ENCODE measurements around the gene PRKACB.
"Not testable (repeated sequence)": the region's sequence is repeated elsewhere in the genome, so short reads cannot be mapped to it uniquely, and the experiment has no call there.

Gene PRKACB

GRCh38 chr1:84217239-84217638 lies 73.2 kb downstream of the PRKACB start:
- no peak for DNase-seq (ENCODE audit: low read depth, low spot score)

DNA sequence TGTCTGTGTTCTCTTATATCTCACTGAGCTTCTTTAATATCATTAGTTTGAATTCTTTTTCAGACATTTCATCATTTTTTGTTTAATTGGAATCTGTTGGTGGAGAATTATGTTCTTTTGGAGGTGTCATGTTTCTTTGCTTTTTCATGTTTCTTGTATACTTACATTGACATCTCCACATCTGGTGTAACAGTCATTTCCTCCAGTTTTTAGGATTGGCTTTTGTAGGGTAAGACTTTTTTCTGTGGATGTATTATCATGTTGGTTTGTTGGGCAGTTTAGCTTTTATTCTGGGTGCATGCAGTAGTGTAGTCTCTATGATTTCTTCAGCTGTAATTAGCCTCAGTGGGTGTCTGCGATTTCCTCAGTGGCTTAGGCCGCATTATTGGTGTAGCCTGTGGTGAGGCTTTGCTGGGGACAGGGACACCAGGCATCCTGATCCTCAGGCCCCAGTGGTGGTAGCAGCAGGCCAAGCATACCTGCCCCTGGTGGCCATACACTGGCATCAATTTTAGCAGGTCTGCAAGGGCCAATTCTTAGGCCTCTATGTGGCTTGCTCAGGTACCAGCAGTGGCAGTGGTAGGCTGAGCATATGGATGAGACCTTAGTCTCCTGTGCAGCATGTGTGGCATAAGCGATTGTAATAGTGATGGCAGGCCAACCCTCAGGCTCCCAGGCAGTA lies 79.8 kb downstream of the PRKACB start:
- DNase-seq (ENCODE audit: low read depth, low spot score) = no peak

DNA sequence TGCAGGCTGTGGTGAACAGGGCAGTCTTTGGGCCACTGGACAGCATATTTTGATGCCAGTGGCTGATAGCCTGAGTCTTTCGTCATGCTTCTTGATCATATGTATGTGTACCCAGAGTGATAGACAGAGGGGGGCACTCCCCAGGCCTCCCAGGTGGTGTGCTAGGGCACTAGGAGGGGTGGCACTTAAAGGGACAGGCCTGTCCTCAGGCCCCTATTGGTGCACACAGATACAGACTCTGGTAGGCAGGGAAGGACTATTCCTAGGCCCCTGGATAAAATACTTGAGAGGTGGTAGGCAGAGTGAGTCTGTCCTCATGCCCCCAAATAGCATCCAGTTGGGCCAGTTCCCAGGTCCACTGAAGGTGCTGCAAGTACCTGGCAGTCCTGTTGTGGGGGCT lies 80.8 kb downstream of the PRKACB start:
- no peak for DNase-seq (ENCODE audit: low read depth, low spot score)

DNA sequence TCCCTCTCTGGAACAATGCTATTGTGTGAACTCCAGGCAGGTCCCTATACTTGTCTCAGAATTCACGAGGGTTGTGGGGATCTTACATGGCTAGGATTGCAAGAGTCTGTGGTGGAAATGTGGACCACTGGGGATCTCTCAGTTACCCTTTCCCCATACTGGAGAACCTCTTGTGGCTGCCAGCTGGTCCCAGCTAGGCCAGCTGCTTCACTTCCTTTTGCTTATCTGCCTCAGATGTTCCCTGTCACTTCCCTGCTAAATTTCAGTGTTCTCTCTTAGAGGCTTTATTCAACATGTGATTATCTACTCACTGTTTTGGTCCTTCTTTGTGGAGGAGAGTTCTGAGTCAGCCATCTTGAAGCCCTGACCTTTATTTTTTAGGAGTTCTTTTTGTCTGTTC lies 81.6 kb downstream of the PRKACB start:
- DNase-seq (ENCODE audit: low read depth, low spot score) = no peak

GRCh38 chr1:84232676-84233075 lies 88.6 kb downstream of the PRKACB start:
- not testable (repeated sequence) for DNase-seq (ENCODE audit: low read depth, low spot score)

DNA sequence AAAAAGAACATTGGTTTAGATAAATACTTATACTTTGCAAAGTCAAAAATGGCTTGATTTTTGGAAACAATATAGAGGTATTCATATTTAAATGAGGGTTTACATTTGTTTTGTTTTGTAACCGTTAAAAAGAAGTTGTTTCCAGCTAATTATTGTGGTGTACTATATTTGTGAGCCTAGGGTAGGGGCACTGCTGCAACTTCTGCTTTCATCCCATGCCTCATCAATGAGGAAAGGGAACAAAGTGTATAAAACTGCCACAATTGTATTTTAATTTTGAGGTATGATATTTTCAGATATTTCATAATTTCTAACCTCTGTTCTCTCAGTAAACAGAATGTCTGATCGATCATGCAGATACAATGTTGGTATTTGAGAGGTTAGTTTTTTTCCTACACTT lies 92.2 kb downstream of the PRKACB start:
- no peak for DNase-seq (ENCODE audit: low read depth, low spot score)

DNA sequence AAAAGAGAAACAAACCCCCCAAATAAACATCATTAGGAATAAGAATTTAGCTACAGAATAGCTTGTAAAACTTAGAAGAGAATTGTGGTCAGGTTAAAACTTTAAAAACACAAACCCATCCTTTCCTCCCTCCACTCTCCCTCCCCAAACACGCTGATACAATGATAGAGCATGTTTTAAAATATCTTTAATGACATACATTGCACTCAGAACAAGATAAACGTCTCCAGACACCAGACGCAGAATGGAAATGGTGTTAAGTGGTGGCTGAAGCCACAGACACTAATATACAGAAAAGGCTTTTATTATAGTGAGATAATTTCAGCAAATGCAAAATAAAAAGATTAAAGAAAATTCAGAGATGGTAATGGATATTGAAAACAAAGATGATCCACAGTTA lies 98.6 kb downstream of the PRKACB start:
- no peak for DNase-seq (ENCODE audit: low read depth, low spot score)

DNA sequence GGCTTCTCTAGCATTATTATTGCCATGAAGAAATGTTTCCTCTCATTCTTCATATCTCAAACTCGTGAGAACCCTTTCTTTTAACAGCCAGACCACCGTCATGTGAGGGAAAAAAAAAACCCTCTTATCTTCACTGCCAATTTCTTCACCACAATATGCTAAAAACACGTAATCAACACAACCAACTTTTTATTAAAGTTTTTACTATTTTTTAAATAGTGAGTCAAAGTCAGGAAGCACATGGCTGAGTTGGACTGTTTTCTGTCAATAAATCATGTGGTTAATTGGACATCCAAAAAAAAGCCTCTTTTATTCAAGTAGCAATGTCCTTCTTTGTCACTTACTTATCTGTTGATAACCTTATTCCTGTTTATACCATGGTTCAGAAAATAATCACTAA lies 101.5 kb downstream of the PRKACB start:
- DNase-seq (ENCODE audit: low read depth, low spot score) = no peak

- no peak for DNase-seq (ENCODE audit: low read depth, low spot score)
Observed at GRCh38 chr1:84246213-84246612, 102.1 kb downstream of the PRKACB start.

DNA sequence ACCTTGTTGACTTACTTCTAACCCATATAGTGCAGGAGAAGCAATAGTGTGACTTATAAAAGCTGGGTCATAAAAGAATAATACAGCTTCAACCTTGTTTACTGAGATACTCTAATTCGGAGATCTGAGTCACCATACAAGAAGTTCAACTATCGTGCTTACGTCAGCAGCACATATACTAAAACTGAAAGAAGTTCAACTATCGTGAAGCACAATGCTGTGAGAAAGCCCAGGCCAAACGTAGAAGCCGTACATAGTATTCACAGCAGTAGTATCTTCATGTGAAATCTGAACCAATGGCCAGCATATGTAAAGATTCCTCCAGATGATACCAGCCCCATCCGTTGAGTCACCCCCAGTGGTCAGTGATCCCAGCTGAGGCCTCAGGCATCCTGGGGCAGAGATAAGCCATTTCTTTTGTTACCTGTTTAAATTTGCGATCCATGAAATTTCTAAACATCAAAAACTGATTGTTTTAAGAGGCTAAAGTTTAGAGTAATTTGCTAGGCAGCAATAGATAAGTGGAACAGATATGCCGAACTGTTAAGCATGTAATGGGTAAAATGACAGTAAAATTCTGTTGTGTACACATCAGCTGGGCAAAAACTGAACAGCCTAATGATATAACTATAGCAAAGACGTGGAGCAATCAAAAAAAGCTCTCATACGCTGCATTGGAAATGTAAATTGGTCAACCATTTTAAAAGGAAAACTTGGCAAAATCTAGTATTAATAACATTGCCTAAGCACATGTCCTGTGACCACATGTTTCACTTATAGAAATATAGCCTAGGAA lies 103.6 kb downstream of the PRKACB start:
- DNase-seq (ENCODE audit: low read depth, low spot score) = peak; percentile 62

- DNase-seq (ENCODE audit: low read depth, low spot score) = no peak
Observed at GRCh38 chr1:84250668-84251067, 106.6 kb downstream of the PRKACB start.

GRCh38 chr1:84253036-84253435 lies 109.0 kb downstream of the PRKACB start:
- DNase-seq (ENCODE audit: low read depth, low spot score) = no peak

GRCh38 chr1:84253891-84254290 lies 109.8 kb downstream of the PRKACB start:
- DNase-seq (ENCODE audit: low read depth, low spot score) = peak; percentile 54

- DNase-seq (ENCODE audit: low read depth, low spot score) = no peak
Observed at GRCh38 chr1:84254703-84255238, 110.7 kb downstream of the PRKACB start.

- no peak for DNase-seq (ENCODE audit: low read depth, low spot score)
Observed at GRCh38 chr1:84255582-84255981, 111.5 kb downstream of the PRKACB start.

DNA sequence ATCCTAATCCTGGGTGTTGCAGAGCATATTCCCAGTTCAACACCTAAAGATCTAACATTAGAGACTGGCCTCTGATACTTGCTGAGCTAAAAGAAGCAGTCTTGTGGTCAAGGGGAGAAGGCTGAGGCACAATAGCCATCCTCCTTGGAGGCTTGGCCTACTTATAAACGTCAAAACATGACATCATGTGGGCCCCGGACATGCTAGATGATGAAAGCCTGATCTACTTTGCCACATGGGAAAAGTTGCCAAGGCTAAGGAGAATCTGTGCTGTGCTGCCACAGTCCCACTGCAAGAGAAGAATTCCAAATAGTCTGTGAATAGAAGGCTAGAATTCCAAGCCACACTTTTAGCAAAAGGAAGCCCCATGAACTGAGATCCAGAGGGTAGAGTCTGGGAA lies 113.5 kb downstream of the PRKACB start:
- DNase-seq (ENCODE audit: low read depth, low spot score) = no peak

GRCh38 chr1:84259376-84259775 lies 115.3 kb downstream of the PRKACB start:
- DNase-seq (ENCODE audit: low read depth, low spot score) = no peak

GRCh38 chr1:84259989-84260388 lies 115.9 kb downstream of the PRKACB start:
- no peak for DNase-seq (ENCODE audit: low read depth, low spot score)

DNA sequence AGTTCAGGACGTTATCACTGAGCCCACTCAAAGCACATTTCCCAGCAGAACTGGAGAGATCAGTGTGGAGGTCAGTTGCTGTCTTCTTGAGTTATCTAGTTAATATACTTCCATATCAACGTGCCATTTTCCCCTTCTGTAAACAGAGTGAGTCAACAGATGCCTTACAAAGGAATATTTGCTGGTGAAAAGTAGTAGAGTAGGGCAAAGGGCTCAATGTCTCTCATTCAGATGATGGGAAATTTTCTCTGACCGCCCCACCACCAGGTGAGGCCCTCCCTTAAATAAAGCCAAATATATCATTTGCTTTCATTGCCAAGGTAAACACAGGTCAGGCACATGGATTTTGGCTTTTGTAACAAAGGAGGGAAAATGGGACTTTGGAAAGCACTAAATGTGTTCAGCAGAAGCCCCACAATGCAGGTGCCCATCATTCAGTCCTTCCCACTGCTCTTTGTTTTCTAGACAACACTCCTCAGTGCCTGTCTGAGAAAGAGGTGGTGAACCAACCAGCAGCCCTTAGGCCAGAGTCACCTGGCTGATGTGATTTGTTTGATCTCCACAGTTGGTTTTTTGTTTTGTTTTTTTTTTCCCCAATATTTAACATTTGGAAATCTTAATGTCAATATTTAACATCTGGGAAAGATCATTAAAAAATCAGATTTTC lies 116.9 kb downstream of the PRKACB start:
- DNase-seq (ENCODE audit: low read depth, low spot score) = no peak

GRCh38 chr1:84264961-84265360 lies 120.9 kb downstream of the PRKACB start:
- DNase-seq (ENCODE audit: low read depth, low spot score) = no peak

DNA sequence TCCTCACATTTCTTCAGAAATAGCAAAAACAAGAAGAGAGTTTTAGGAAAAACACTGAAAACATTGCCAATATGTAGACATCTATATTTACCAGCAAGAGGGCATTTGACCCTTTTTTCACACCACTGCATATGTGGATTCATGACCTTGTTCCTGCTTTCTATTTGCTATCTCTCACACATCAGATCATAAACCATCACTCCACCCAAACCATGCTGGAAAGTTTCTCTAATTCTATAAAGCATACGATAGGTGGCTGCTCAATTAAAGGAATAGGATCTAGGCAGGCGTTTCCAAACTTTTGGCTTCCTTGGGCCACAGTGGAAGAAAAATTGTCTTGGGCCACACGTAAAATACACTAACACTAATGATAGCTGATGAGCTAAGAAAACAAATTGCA lies 121.8 kb downstream of the PRKACB start:
- no peak for DNase-seq (ENCODE audit: low read depth, low spot score)

DNA sequence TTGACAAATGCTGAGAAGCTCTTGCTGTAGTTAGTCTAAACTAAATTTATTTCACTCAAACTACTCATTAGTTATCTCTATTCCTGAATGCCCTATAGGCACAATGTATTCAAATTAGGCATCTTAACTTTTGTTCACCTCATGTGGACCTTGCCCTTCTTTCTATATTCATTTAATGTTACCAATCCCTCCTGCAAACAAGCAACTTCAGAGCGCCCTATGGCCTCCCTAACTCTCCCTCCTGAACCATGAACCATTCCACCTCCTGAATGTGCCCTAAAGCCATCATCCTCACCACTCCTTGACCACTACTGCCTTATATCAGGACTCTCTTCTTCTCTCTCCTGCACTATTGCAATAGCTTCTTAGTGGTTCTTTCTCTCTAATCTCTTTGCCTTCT lies 122.7 kb downstream of the PRKACB start:
- DNase-seq (ENCODE audit: low read depth, low spot score) = no peak
